ENCODE data around the gene ZMPSTE24. TPM values are rescaled to one million over a fixed set of nuclear protein-coding genes. Genes with fewer than 3 reads are reported as not detected.

ZMPSTE24 gene
- total RNA-seq = 64.7 and 85.8 TPM in 2 replicates

GRCh38 chr1:40257688-40258444 is at the start of gene ZMPSTE24:
Gene ZMPSTE24, plus strand, starts transcription at chr1:40258236. Its CDS starts 36 bp downstream, at chr1:40258272.

GRCh38 chr1:40247655-40248054 is 10.4 kb upstream of the ZMPSTE24 start, which contains the start of gene TMCO2:
Gene TMCO2, plus strand, starts transcription at chr1:40247937. Its CDS starts 57 bp downstream, at chr1:40247994.

GRCh38 chr1:40316595-40317393 is 58.8 kb downstream of the ZMPSTE24 start, which contains the start of gene COL9A2:
Gene COL9A2, minus strand, starts transcription at chr1:40317286. Its CDS starts 89 bp downstream, at chr1:40317197.

Other genes starting within 250 kb of the ZMPSTE24 start
- gene CAP1, start 217.5 kb upstream of the ZMPSTE24 start, total RNA-seq = 332 and 356 TPM in 2 replicates
- 55.0 and 57.3 TPM in 2 replicates for gene PPT1, start 161.0 kb upstream of the ZMPSTE24 start, total RNA-seq
- gene RLF, start 96.8 kb upstream of the ZMPSTE24 start, total RNA-seq = 20.9 and 31.8 TPM in 2 replicates
- gene TMCO2, start 10.3 kb upstream of the ZMPSTE24 start, total RNA-seq = not detected in 2 replicates
- 1.7 and 1.9 TPM in 2 replicates for gene COL9A2, start 59.0 kb downstream of the ZMPSTE24 start, total RNA-seq
- 12.3 and 15.9 TPM in 2 replicates for gene SMAP2, start 115.5 kb downstream of the ZMPSTE24 start, total RNA-seq
- gene ZFP69B, start 192.2 kb downstream of the ZMPSTE24 start, total RNA-seq = 1.2 and 1.6 TPM in 2 replicates
- 2.5 and 2.8 TPM in 2 replicates for gene ZFP69, start 219.1 kb downstream of the ZMPSTE24 start, total RNA-seq